GM12878 (cell line): ENCODE results near the gene ALDH1L2. TPM values are rescaled to one million over a fixed set of nuclear protein-coding genes. Genes with fewer than 3 reads are reported as not detected.

Source experiments
- ATF2 ChIP-seq: IDR thresholded peaks from 2 replicates; pipeline ENCODE4 v1.6.1; 2012; ENCODE audit warnings: low read length, inconsistent platforms
- ATF7 ChIP-seq: fragments of 450-650 bp; IDR thresholded peaks from 2 replicates; pipeline ENCODE4 v1.6.1; 2016; ENCODE audit warnings: low read depth, mild to moderate bottlenecking
- FOXK2 ChIP-seq: fragments of 450-650 bp; IDR thresholded peaks from 2 replicates; pipeline ENCODE4 v1.6.1; 2017; ENCODE audit warnings: mild to moderate bottlenecking, moderate library complexity
- JUNB ChIP-seq: IDR thresholded peaks from 2 replicates; pipeline ENCODE4 v1.6.1; 2016; ENCODE audit warnings: antibody characterized with exemption, mild to moderate bottlenecking
- JUND ChIP-seq: IDR thresholded peaks from 2 replicates; pipeline ENCODE4 v1.6.1; 2012; ENCODE audit warnings: low read depth, mild to moderate bottlenecking, low read length, improper control_type of control experiment, moderate library complexity
- MXI1 ChIP-seq: fragments of 150-350 bp; IDR thresholded peaks from 2 replicates; pipeline ENCODE4 v1.6.1; 2011; ENCODE audit warnings: low read depth, mild to moderate bottlenecking, inconsistent platforms, low read length, improper control_type of control experiment
- NR2C2 ChIP-seq: IDR thresholded peaks from 2 replicates; pipeline ENCODE4 v1.6.1; 2011; ENCODE audit warnings: borderline replicate concordance, low read depth; ENCODE audit not compliant: control insufficient read depth, insufficient read length
- NR2F1 ChIP-seq: fragments of 450-650 bp; conservative IDR thresholded peaks from 2 replicates; pipeline ENCODE4 v1.6.1; 2017; ENCODE audit warnings: mild to moderate bottlenecking
- PKNOX1 ChIP-seq: fragments of 450-650 bp; IDR thresholded peaks from 2 replicates; pipeline ENCODE4 v1.6.1; 2016; ENCODE audit warnings: mild to moderate bottlenecking
- RAD51 ChIP-seq: fragments of 450-650 bp; IDR thresholded peaks from 2 replicates; pipeline ENCODE4 v1.6.1; 2016; ENCODE audit warnings: moderate library complexity, mild to moderate bottlenecking, inconsistent platforms
- RELB ChIP-seq: fragments of 450-650 bp; IDR thresholded peaks from 2 replicates; pipeline ENCODE4 v1.6.1; 2017; ENCODE audit warnings: low read depth, mild to moderate bottlenecking, moderate library complexity
- RFX5 ChIP-seq: IDR thresholded peaks from 2 replicates; pipeline ENCODE4 v1.6.1; 2011; ENCODE audit warnings: low read depth, low read length, improper control_type of control experiment
- USF2 ChIP-seq: IDR thresholded peaks from 2 replicates; pipeline ENCODE4 v1.6.1; 2011; ENCODE audit warnings: low read depth, low read length, improper control_type of control experiment, borderline replicate concordance
- ZBTB40 ChIP-seq: fragments of 450-650 bp; IDR thresholded peaks from 2 replicates; pipeline ENCODE4 v1.6.1; 2016; ENCODE audit warnings: mild to moderate bottlenecking, moderate library complexity, borderline replicate concordance
- ZNF217 ChIP-seq: fragments of 450-650 bp; IDR thresholded peaks from 2 replicates; pipeline ENCODE4 v1.6.1; 2017; ENCODE audit warnings: antibody characterized with exemption, mild to moderate bottlenecking
- polyA plus RNA-seq, 11 experiments: library from polyadenylated mRNA; depleted of rRNA in 4 of 11; unstranded in 6 of 11; stranded (reverse) in 5 of 11; fragments of >200 nt; fragmentation: Nextera tagmentation in 4 of 11; fragmentation: Illumina TruSeq in 1 of 11; extraction: Ambion mirVana in 4 of 11; extraction: Trizol in 1 of 11; gene quantifications; 1 replicate in 1 of 11; 2 replicates in 10 of 11; pipeline versions ENCODE4 v1.2.1 to v1.2.3, GENCODE V29; 2011 to 2016; ENCODE audit warnings: inconsistent platforms in 2 of 11, missing spikeins in 2 of 11, low read depth in 1 of 11
- total RNA-seq, 4 experiments: library from RNA; depleted of rRNA in 3 of 4; stranded (reverse); fragments of >200 nt in 3 of 4; fragmentation: Illumina TruSeq in 1 of 4; extraction: Trizol in 1 of 4; gene quantifications; 2 replicates each; pipeline versions ENCODE4 v1.2.1 to v1.2.3, GENCODE V29; 2013 to 2021

The ALDH1L2 gene
- total and polyA plus RNA-seq, 10 of the 15 experiments (the other 5 are each of a cell fraction or from before 2014, with no cell fraction given) = 0.15 to 13.7 (median 8.5) TPM

GRCh38 chr12:105107494-105108371 is 23.5 kb upstream of the ALDH1L2 start, which contains the start of gene WASHC4 (continued):
- TF ChIP-seq ATF7 (no peak), ZBTB40 (no peak), JUND (no peak), FOXK2 (no peak), ZNF217 (no peak), JUNB (no peak), NR2F1 (peak; percentile 48), NR2C2 (no peak), ATF2 (no peak), RAD51 (peak; percentile 85), PKNOX1 (0 out of 2 replicates have a peak, but pooled peaks have one; percentile 9), RELB (no peak), USF2 (peak; percentile 93), RFX5 (no peak), MXI1 (peak; percentile 66; the same call in 1 of the 2 replicates)
